Ammon's horn (tissue), 1 donor: ENCODE measurements around the gene TBCK.

Experiments used
- DNase-seq: peaks from one replicate; pipeline ENCODE4 v3.0.0-alpha.2; 2016; ENCODE audit warnings: low spot score

Gene TBCK

GRCh38 chr4:106286611-106287010 is 29.4 kb downstream of the TBCK start:
- no peak for DNase-seq

- DNase-seq, result no peak
Observed at GRCh38 chr4:106284227-106284626, 31.8 kb downstream of the TBCK start.

GRCh38 chr4:106277140-106277675 is 38.8 kb downstream of the TBCK start:
- DNase-seq, result no peak

GRCh38 chr4:106273831-106274230 is 42.2 kb downstream of the TBCK start:
- DNase-seq, result no peak

GRCh38 chr4:106270736-106271135 is 45.3 kb downstream of the TBCK start:
- no peak for DNase-seq

- no peak for DNase-seq
Observed at GRCh38 chr4:106269711-106270110, 46.3 kb downstream of the TBCK start.

- no peak for DNase-seq
Observed at GRCh38 chr4:106268786-106269185, 47.2 kb downstream of the TBCK start.

- DNase-seq, result peak; percentile 39
Observed at GRCh38 chr4:106266201-106266600, 49.8 kb downstream of the TBCK start.

- no peak for DNase-seq
Observed at GRCh38 chr4:106264331-106264728, 51.7 kb downstream of the TBCK start.

GRCh38 chr4:106263594-106264330 is 52.2 kb downstream of the TBCK start:
- DNase-seq, result no peak

- no peak for DNase-seq
Observed at GRCh38 chr4:106261980-106262379, 54.0 kb downstream of the TBCK start.

GRCh38 chr4:106258145-106259045 is 57.6 kb downstream of the TBCK start:
- no peak for DNase-seq

- no peak for DNase-seq
Observed at GRCh38 chr4:106256190-106256589, 59.8 kb downstream of the TBCK start.

GRCh38 chr4:106255195-106255594 is 60.8 kb downstream of the TBCK start:
- no peak for DNase-seq

GRCh38 chr4:106253364-106254129 is 62.5 kb downstream of the TBCK start:
- DNase-seq, result no peak

- no peak for DNase-seq
Observed at GRCh38 chr4:106247600-106247999, 68.4 kb downstream of the TBCK start.

GRCh38 chr4:106246441-106246840 is 69.6 kb downstream of the TBCK start:
- DNase-seq, result no peak

GRCh38 chr4:106245176-106245575 is 70.8 kb downstream of the TBCK start:
- DNase-seq, result no peak

- DNase-seq, result no peak
Observed at GRCh38 chr4:106240699-106241098, 75.3 kb downstream of the TBCK start.

GRCh38 chr4:106238820-106239420 is 77.1 kb downstream of the TBCK start:
- no peak for DNase-seq

GRCh38 chr4:106231931-106232330 is 84.1 kb downstream of the TBCK start:
- DNase-seq, result no peak

- no peak for DNase-seq
Observed at GRCh38 chr4:106222548-106222947, 93.5 kb downstream of the TBCK start.
